Measurements from ENCODE around the gene PPP1R16B.

GRCh38 chr20:38811769-38812168 is 6.3 kb downstream of the PPP1R16B start:
- TF ChIP-seq POLR2A (IDR thresholded peaks at IDR 0.05; ENCODE audit: low read length) (no peak), GATA1 (IDR thresholded peaks at IDR 0.05; ENCODE audit: low read depth, low read length) (no peak)
